Progenitor cell of endocrine pancreas (in vitro differentiated cells): ENCODE measurements around the gene PTPRD. TPM values are rescaled to one million over a fixed set of nuclear protein-coding genes. Genes with fewer than 3 reads are reported as not detected.

ENCODE experiments used
- DNase-seq: peaks from one replicate; pipeline ENCODE4 v3.0.0; 2021; ENCODE audit warnings: low spot score; ENCODE audit not compliant: unreplicated experiment
- H3K27ac Mint-ChIP-seq: 2 replicates; pipeline ENCODE4 v1.8.0; 2021; ENCODE audit warnings: mild to moderate bottlenecking, moderate library complexity, mixed read lengths
- H3K27me3 Mint-ChIP-seq: 2 replicates; pipeline ENCODE4 v1.8.0; 2021; ENCODE audit warnings: mixed read lengths
- H3K36me3 Mint-ChIP-seq: 2 replicates; pipeline ENCODE4 v1.8.0; 2022; ENCODE audit warnings: mixed read lengths; ENCODE audit not compliant: insufficient read depth
- H3K4me1 Mint-ChIP-seq: 2 replicates; pipeline ENCODE4 v1.8.0; 2021; ENCODE audit warnings: low read depth, mixed read lengths
- H3K4me3 Mint-ChIP-seq: 2 replicates; pipeline ENCODE4 v1.8.0; 2021; ENCODE audit warnings: low read depth, mild to moderate bottlenecking, moderate library complexity, mixed read lengths
- H3K9me3 Mint-ChIP-seq: 2 replicates; pipeline ENCODE4 v1.8.0; 2021; ENCODE audit warnings: low read depth, mixed read lengths
- CTCF ChIP-seq: fragments of 200-600 bp; sonication (generic); IDR thresholded peaks from one replicate; pipeline ENCODE4 v1.5.0; 2021; ENCODE audit warnings: antibody characterized with exemption, mild to moderate bottlenecking; ENCODE audit not compliant: unreplicated experiment
- total RNA-seq: library from RNA; stranded (reverse); gene quantifications from 2 replicates; pipeline ENCODE4 v1.2.1, GENCODE V29; 2021

PTPRD gene
- total RNA-seq, 1 donor from 2014 or later, result 124 TPM

DNA sequence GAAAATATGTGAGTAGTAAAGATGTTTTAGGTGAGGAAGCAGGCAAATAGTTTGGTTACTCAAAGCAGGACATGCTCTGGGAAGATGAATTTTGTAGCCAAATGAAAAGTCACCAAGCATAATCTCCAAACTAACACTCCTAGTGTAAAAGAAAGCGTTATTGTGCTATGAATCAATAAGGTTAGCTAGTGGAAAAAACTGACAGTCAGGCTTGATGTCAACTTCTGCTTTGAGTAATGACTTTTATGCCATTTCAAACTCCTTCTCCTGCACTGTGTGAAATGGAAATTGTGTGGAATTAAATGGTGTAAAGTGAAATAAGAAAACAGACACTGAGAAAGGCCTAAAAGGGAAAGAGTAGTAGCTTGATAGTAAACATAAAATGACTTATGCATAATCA is 2176.0 kb downstream of the PTPRD start:
- H3K27ac Mint-ChIP-seq, result no peak overlapping the region
- peaks cover 11% of the 10 kb centered on the region for H3K36me3 Mint-ChIP-seq
- peaks cover 4% of the 10 kb centered on the region for H3K9me3 Mint-ChIP-seq
- no peak for TF ChIP-seq CTCF
- no peaks in the 10 kb centered on the region for H3K27me3 Mint-ChIP-seq
- peaks cover 3% of the 10 kb centered on the region for H3K4me1 Mint-ChIP-seq
- no peak overlapping the region for H3K4me3 Mint-ChIP-seq
- DNase-seq, result no peak

GRCh38 chr9:8434621-8435020 is 2178.2 kb downstream of the PTPRD start:
- H3K36me3 Mint-ChIP-seq, result peaks cover 10% of the 10 kb centered on the region
- no peaks in the 10 kb centered on the region for H3K27me3 Mint-ChIP-seq
- H3K9me3 Mint-ChIP-seq, result peaks cover 4% of the 10 kb centered on the region

DNA sequence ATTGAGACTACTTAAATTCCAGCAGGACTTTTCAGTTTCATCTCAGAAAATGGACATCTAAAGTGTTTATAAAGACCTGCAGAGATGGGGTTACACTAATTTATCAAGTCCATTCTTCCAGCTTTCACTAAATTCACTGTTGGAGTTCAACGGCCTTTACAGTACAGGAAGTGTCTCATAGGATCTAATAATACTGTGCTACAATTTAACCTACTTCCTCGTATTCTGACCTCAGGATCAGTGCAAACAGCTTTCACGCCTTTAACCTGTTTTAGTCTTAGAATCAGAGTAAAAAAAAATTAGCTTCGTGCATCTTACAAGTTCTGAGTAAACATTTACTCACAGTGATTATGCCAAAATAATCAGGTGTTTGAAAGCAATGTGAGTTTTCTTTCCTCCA is 2180.6 kb downstream of the PTPRD start:
- Mint-ChIP-seq H3K27me3 (no peaks in the 10 kb centered on the region), H3K4me1 (peaks cover 2% of the 10 kb centered on the region), H3K36me3 (peaks cover 9% of the 10 kb centered on the region), H3K27ac (no peak overlapping the region), H3K9me3 (no peaks in the 10 kb centered on the region), H3K4me3 (no peak overlapping the region)
- DNase-seq, result no peak
- no peak for TF ChIP-seq CTCF

More at GRCh38 chr9:8434621-8435020, 2178.2 kb downstream of the PTPRD start:
- no peak overlapping the region for H3K27ac Mint-ChIP-seq
- peaks cover 3% of the 10 kb centered on the region for H3K4me1 Mint-ChIP-seq
- DNase-seq, result no peak
- TF ChIP-seq CTCF, result no peak
- no peak overlapping the region for H3K4me3 Mint-ChIP-seq

DNA sequence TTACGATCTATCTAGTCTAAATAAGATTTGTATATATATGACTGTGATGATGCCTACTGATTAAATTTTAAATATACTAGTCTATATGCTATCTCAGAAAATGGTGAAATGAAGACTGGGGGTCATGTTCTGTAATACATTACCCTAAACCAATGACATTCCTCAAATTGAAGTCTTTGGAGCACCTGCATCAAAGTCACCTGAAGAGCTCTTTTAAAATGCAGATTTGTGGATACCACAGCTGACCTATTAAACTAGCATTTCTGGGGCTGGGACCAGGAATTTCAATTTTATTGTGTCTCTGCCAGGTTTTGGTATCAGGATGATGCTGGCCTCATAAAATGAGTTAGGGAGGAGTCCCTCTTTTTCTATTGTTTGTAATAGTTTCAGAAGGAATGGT is 2181.3 kb downstream of the PTPRD start:
- DNase-seq, result no peak
- Mint-ChIP-seq H3K36me3 (peaks cover 9% of the 10 kb centered on the region), H3K27ac (no peak overlapping the region)

DNA sequence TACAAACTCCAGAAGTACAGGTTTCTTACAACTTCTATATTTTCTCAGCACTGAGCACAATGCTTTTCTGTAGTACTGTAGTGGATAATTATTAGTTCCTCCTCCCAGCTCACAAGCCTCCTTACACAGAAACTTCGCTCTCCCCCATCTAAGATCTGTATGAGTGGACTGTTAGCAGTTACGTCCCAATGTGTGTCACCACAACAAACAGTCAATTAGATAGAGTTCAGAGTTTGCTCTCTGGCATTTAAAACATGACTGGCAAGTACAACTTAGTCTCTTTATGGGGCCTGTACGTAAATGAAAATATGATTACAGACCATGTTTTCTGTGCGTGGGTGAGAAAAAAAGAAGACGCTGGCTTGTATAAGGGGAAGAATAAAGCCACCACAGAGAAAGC is 2181.9 kb downstream of the PTPRD start:
- TF ChIP-seq CTCF, result no peak
- H3K36me3 Mint-ChIP-seq, result peaks cover 8% of the 10 kb centered on the region
- no peak overlapping the region for H3K4me3 Mint-ChIP-seq
- H3K27ac Mint-ChIP-seq, result no peak overlapping the region
- H3K9me3 Mint-ChIP-seq, result no peaks in the 10 kb centered on the region
- peaks cover 2% of the 10 kb centered on the region for H3K4me1 Mint-ChIP-seq
- DNase-seq, result no peak
- no peaks in the 10 kb centered on the region for H3K27me3 Mint-ChIP-seq

More for the DNA sequence above, 2181.3 kb downstream of the PTPRD start:
- Mint-ChIP-seq H3K27me3 (no peaks in the 10 kb centered on the region), H3K4me3 (no peak overlapping the region), H3K9me3 (no peaks in the 10 kb centered on the region), H3K4me1 (peaks cover 2% of the 10 kb centered on the region)
- no peak for TF ChIP-seq CTCF
